ENCODE results near the gene PRKCD. TPM values are rescaled to one million over a fixed set of nuclear protein-coding genes. Genes with fewer than 3 reads are reported as not detected.
A peak's percentile ranks its signal among the peaks of the same experiment; 100 is the strongest.

PRKCD gene
- total and polyA plus RNA-seq, 9 of the 15 experiments (the other 6 are each of a cell fraction or from before 2014, with no cell fraction given), result 2.5 to 19.5 (median 6.1) TPM

GRCh38 chr3:53232641-53233377 is 71.8 kb downstream of the PRKCD start:
- H3K4me3 ChIP-seq, result no peak overlapping the region
- in situ Hi-C loops (cut with MboI), result no loop called here
- POLR2A ChIA-PET, result interaction anchor here (0.8 kb wide), 1 partner anchor 99 kb away, joined by 4 read pairs; no protein-coding TSS in a partner anchor
- no peak overlapping the region for H3K4me2 ChIP-seq (ENCODE audit: insufficient read depth, low read length)
- no peak overlapping the region for H2AFZ ChIP-seq (ENCODE audit: low read depth, low read length)
- BruUV-seq (replicated peaks), result no TSS peak
- H3K9ac ChIP-seq (ENCODE audit: insufficient read depth in 1 of 2, low read depth in 2 of 2, low read length in 2 of 2), result no peak overlapping the region; a peak in 1 of 4 replicates
- no peaks in the 10 kb centered on the region for H4K20me1 ChIP-seq (replicated peaks; ENCODE audit: control insufficient read depth, insufficient read depth, low read length)
- H3K27me3 ChIP-seq (ENCODE audit: control insufficient read depth in 2 of 2, insufficient read depth in 2 of 2, low read length in 2 of 2), result no peaks in the 10 kb centered on the region
- no peak for TF ChIP-seq POLR2B (IDR thresholded peaks at IDR 0.05; ENCODE audit: low read depth, partially characterized antibody)
- TF ChIP-seq HNRNPUL1 (IDR thresholded peaks at IDR 0.05; ENCODE audit: low read length), result no peak
- TF ChIP-seq POLR2G (IDR thresholded peaks at IDR 0.05; ENCODE audit: low read depth, low read length), result peak; percentile 53; the same call in 1 of the 2 replicates
- TF ChIP-seq SRSF3 (IDR thresholded peaks at IDR 0.05; ENCODE audit: insufficient read depth, low read length), result no peak
- TF ChIP-seq EP300 (IDR thresholded peaks at IDR 0.05; ENCODE audit: low read length), result no peak
- no peak for TF ChIP-seq ZNF140 (CRISPR knock-in tag; IDR thresholded peaks at IDR 0.05)
- WGBS (ENCODE audit: insufficient coverage, low coverage, missing lambda C conversion rate), result 93% methylated on average over 7 of the region's 18 CpGs
- peaks cover 12 to 19% of the 10 kb centered on the region in 2 experiments for H3K4me1 ChIP-seq (replicated peaks in 1 of 2; ENCODE audit: control insufficient read depth in 2 of 2, insufficient read depth in 2 of 2, low read length in 2 of 2)
- intact Hi-C loops (cut with micrococcal nuclease), result no loop called here
- H3K9me3 ChIP-seq (replicated peaks; ENCODE audit: control insufficient read depth, insufficient read depth, low read depth, low read length), result no peaks in the 10 kb centered on the region
- ATAC-seq (no peak), FAIRE-seq (no peak), DNase-seq (ENCODE audit: extremely low read depth in 1 of 4, low spot score in 3 of 4) (peak in 1 of 4 experiments; percentile 5)
- H3K27ac ChIP-seq (ENCODE audit: extremely low read depth, low read depth, low read length), result no peak overlapping the region
- H3K9me1 ChIP-seq (ENCODE audit: control insufficient read depth, insufficient read depth, low read length), result no peaks in the 10 kb centered on the region
- H3K79me2 ChIP-seq (ENCODE audit: control insufficient read depth, insufficient read depth, low read length), result no peaks in the 10 kb centered on the region; the same call in 2 of the 3 replicates
- CTCF ChIA-PET (ENCODE audit: low intra/inter-chr PET ratio), result no interaction called here
- H3K36me3 ChIP-seq (ENCODE audit: control insufficient read depth, insufficient read depth, low read length), result peaks cover 96% of the 10 kb centered on the region
